Transverse colon (tissue), 4 donors: ENCODE results near the gene MAX.

Source experiments
- CTCF ChIP-seq, 5 experiments: fragments of 200-600 bp in 3 of 5; fragments of 450-650 bp in 2 of 5; sonication (generic) in 3 of 5; IDR thresholded peaks; 1 replicate in 2 of 5; 2 replicates in 3 of 5; pipeline ENCODE4 v1.5.1; 2016 to 2017; ENCODE audit warnings: antibody characterized with exemption in 5 of 5, inconsistent platforms in 3 of 5, mild to moderate bottlenecking in 2 of 5, moderate library complexity in 1 of 5
- EP300 ChIP-seq: sonication (generic); formaldehyde crosslinking; IDR thresholded peaks from one replicate; pipeline ENCODE4 v1.6.1; 2017; ENCODE audit warnings: antibody characterized with exemption, low read depth
- POLR2A ChIP-seq: fragments of 450-650 bp; IDR thresholded peaks from one replicate; pipeline ENCODE4 v1.6.1; 2016; ENCODE audit warnings: antibody characterized with exemption, mild to moderate bottlenecking, moderate library complexity
- POLR2AphosphoS5 ChIP-seq, 3 donors: sonication (generic); formaldehyde crosslinking; IDR thresholded peaks; one replicate each; pipeline ENCODE4 v1.6.1; 2016; ENCODE audit warnings: antibody characterized with exemption in 3 of 3

GRCh38 chr14:65137648-65138307, 35.5 kb upstream of the MAX start:
- TF ChIP-seq POLR2A, result no peak
- no peak for TF ChIP-seq POLR2AphosphoS5 (IDR thresholded peaks at IDR 0.05)
- TF ChIP-seq CTCF (IDR thresholded peaks at IDR 0.05), result no peak
- TF ChIP-seq EP300, result no peak
